BE2C (cell line): ENCODE results near the gene ZFPL1.

ENCODE experiments used
- DNase-seq: peaks from one replicate; pipeline ENCODE4 v3.0.0-alpha.2; 2020
- H3K27me3 ChIP-seq: fragments of 250-450 bp; sonication (Bioruptor Pico); 2 replicates; pipeline ENCODE4 v1.5.1; 2020; ENCODE audit warnings: mild to moderate bottlenecking
- H3K36me3 ChIP-seq: fragments of 250-450 bp; sonication (Bioruptor Pico); 2 replicates; pipeline ENCODE4 v1.5.1; 2020; ENCODE audit warnings: mild to moderate bottlenecking
- H3K4me1 ChIP-seq: fragments of 250-450 bp; sonication (Bioruptor Pico); 2 replicates; pipeline ENCODE4 v1.5.1; 2020
- H3K4me3 ChIP-seq: 2 replicates; pipeline ENCODE4 v1.5.1; 2011; ENCODE audit warnings: low read depth, low read length
- H3K9me3 ChIP-seq: fragments of 250-450 bp; sonication (Bioruptor Pico); 2 replicates; pipeline ENCODE4 v1.5.1; 2020
- TF ChIP-seq, protein P1 (sequence below): IDR thresholded peaks from 2 replicates; pipeline ENCODE4 v1.5.1; 2012; ENCODE audit warnings: mild to moderate bottlenecking, low read depth, low read length

ZFPL1 gene

DNA sequence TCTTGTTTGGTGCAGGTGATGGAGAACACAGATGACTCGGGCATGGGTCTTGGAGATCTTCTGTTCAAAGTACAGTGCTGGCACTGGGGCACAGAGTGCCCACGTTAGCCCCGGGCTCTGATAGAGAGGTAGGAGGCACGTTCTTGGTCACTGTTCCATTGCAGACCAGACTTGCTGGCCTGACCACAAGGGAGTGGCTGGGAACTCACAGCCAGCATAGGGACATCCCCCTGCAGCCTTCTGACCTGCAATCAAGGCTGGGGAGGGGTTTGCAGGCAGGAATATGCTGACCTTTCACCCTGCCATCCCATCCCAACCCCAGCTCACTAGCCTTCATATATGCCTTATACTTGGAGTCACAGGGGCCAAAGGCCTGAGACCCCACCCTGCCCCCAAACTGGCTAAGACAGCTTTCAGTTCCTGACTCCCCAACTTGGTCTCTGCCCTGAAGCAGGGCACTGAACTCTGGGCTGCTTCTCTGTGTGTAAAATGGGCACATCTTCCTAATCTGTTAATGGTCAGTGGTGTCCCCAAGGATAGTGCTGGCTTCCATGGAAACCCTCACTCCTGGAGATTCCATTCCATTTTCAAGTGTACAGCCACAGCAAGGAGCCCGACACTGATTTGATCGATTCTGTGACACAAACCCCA lies 42.7 kb downstream of the ZFPL1 start:
- Histone ChIP-seq H3K9me3 (no peaks in the 10 kb centered on the region), H3K4me3 (no peak overlapping the region), H3K27me3 (no peaks in the 10 kb centered on the region), H3K4me1 (no peaks in the 10 kb centered on the region), H3K36me3 (peaks cover 9% of the 10 kb centered on the region; the same call in 1 of the 2 replicates)
- TF ChIP-seq, protein P1, sequence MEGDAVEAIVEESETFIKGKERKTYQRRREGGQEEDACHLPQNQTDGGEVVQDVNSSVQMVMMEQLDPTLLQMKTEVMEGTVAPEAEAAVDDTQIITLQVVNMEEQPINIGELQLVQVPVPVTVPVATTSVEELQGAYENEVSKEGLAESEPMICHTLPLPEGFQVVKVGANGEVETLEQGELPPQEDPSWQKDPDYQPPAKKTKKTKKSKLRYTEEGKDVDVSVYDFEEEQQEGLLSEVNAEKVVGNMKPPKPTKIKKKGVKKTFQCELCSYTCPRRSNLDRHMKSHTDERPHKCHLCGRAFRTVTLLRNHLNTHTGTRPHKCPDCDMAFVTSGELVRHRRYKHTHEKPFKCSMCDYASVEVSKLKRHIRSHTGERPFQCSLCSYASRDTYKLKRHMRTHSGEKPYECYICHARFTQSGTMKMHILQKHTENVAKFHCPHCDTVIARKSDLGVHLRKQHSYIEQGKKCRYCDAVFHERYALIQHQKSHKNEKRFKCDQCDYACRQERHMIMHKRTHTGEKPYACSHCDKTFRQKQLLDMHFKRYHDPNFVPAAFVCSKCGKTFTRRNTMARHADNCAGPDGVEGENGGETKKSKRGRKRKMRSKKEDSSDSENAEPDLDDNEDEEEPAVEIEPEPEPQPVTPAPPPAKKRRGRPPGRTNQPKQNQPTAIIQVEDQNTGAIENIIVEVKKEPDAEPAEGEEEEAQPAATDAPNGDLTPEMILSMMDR, result no peak
- no peak for DNase-seq

DNA sequence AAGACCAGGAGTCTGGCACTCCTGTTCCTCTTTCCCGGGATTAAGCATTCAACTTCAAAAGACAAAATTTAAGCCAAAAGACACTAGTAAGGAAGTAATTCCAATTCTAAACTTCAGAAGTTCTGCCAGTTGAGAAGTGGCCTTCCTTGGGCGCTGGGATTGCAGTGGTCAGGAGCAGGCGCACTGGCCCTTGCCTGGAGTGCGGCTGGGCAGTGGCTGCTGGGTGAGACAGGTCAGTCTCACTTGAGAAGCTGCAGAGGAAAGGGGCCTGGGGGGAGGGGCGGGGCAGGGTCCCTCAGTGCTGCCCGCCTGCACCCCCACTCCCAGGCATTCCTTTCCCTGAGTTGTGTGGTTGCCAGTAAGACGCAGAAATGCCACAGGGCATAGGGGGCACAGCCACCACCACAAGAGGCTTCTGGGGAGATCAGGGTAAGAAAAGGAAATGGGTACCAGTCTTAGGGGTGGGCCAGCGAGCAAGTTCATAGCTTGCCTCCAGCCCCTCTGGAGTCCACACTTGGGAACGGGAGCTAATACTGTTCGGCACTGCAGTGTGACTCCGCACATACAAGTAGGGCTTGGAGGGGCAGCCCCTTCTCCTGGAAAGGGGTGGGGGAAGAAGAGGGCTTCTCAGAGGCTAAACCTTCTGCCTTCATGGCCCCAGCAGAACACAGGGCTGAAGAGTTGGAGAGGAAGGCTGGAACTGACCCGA lies 43.6 kb downstream of the ZFPL1 start:
- Histone ChIP-seq H3K4me1 (no peaks in the 10 kb centered on the region), H3K27me3 (no peaks in the 10 kb centered on the region), H3K9me3 (no peaks in the 10 kb centered on the region), H3K36me3 (peaks cover 9% of the 10 kb centered on the region; the same call in 1 of the 2 replicates), H3K4me3 (no peak overlapping the region)
- no peak for DNase-seq
- TF ChIP-seq, protein P1, result no peak

DNA sequence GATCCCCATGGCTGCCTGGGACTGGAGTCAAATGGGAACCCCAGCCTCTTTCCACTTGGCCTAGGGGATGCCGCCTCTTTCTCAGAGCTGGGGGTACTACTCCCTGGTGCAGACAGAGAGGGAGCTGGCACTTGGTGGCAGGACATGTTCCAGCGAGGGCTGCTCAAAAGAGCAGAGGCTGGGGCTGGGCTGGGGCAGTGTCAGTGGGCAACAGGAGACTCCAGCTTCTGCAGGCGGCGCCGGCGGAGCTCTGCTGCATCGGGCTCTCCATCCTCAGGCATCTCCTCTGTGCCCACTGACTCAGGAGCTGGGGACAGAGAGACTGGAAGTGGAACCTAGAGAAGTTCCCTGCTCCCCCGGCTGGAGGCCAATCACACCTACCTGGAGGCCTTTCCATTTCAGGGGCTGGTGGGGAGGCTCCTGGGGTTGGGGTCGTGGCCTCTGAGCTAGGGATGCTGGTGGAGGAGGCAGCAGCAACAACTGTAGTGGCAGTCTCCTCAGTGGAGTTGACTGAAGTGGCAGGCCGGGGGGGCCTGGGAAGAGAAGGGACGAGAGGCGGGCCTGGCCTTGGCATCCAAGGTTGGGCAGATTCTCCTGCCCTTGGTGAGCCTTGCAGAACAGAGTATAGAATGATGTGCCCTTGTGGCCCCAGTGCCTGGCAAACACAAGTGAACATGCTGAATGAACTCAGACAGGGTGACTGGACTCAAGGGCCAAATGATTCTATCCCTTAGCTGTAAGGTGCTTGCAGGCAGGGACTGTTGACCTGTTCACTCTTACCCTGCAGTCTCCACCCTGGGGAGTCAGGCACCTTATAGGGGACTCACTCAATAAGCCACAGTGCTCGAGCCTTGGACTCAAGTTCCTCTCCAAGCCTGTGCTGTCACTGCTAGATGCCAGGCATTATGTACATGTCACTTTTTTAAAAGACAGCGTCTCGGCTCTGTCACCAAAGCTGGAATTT lies 44.4 kb downstream of the ZFPL1 start:
- Histone ChIP-seq H3K4me3 (no peak overlapping the region), H3K4me1 (no peaks in the 10 kb centered on the region), H3K9me3 (no peaks in the 10 kb centered on the region), H3K36me3 (peaks cover 9% of the 10 kb centered on the region; the same call in 1 of the 2 replicates), H3K27me3 (no peaks in the 10 kb centered on the region)
- no peak for DNase-seq
- TF ChIP-seq, protein P1, result no peak

DNA sequence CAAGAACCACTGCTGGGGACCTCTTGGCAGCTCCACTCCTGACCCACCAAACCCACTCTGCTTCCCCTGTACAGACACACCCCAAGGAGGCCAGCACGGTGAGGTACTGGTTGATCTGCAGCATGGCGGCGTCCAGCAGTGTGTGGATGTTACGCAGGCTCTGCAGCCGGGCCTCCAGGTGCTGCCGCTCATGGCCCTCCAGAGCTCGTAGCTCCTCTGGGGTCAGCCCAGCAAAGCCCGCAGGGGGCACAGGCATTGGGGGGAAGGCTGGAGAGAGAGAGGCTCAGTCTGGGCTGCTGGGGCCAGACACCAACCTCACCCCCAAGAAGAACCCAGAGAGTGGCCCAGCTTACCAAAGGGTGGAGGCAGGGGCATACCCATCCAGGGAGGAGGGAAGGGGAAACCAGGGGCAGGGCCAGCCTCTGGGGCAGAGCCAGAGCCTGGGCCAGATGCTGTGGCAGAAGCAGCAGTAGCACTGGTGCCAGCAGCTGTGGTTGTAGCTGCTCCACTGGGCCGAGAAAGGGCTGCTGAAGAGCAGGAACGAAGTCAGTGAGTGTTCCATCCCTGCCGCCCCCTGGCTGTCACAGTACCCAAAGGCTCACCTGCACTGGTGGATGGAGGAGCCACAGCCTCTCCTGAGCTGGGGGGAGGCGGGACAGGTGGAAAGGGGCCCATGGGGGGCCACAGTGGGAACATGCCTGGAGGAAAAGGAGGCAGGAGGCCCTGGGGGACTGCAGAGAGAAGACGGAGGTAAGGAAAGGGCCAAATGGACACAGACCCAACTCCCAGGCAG lies 45.8 kb downstream of the ZFPL1 start:
- no peaks in the 10 kb centered on the region for H3K9me3 ChIP-seq
- no peaks in the 10 kb centered on the region for H3K4me1 ChIP-seq
- TF ChIP-seq, protein P1, result no peak
- no peak for DNase-seq
- peaks cover 9% of the 10 kb centered on the region; the same call in 1 of the 2 replicates for H3K36me3 ChIP-seq
- no peaks in the 10 kb centered on the region for H3K27me3 ChIP-seq
- no peak overlapping the region for H3K4me3 ChIP-seq

DNA sequence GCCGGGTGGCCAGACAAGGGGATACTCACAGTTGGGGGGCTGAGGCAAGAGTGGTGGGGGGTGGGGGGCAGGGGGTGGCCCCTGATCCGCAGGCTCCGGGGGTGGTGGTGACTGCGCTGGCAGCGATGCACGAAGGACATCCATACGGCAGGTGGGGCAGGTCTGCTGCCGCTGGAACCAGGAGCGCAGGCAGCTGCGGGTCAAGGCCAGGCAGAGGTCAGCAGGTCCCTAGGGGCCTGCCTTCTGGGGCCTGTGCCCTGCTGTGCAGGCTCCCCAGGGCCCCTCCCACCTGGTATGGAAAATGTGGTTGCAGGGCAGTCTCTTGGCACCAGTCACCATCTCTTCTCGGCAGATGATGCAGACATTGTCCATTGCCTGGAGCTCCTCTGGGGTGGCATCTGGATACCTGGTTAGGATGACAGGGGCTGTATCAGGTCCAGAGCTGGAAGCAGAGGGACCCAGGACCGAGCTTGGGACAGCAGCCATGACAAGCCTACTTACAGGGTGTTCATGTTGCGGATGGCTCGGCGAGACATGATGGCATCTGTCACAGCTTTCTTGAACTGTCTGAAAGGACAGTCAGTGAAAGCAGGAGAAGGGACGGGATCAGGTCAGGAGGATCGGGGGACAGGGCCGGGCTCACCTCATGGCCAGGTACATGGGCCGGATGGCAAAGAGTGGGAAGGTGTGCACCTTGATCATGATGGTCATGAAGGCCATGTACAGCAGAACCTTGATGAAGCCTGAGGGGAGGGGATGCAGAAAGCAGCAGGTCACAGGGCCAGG lies 46.8 kb downstream of the ZFPL1 start:
- Histone ChIP-seq H3K9me3 (no peaks in the 10 kb centered on the region), H3K4me3 (no peak overlapping the region), H3K27me3 (no peaks in the 10 kb centered on the region), H3K4me1 (no peaks in the 10 kb centered on the region), H3K36me3 (peaks cover 9% of the 10 kb centered on the region; the same call in 1 of the 2 replicates)
- TF ChIP-seq, protein P1, result no peak
- no peak for DNase-seq
